ENCODE data around the gene HVCN1.
"Not testable (repeated sequence)": the region's sequence is repeated elsewhere in the genome, so short reads cannot be mapped to it uniquely, and the experiment has no call there.

The HVCN1 gene

DNA sequence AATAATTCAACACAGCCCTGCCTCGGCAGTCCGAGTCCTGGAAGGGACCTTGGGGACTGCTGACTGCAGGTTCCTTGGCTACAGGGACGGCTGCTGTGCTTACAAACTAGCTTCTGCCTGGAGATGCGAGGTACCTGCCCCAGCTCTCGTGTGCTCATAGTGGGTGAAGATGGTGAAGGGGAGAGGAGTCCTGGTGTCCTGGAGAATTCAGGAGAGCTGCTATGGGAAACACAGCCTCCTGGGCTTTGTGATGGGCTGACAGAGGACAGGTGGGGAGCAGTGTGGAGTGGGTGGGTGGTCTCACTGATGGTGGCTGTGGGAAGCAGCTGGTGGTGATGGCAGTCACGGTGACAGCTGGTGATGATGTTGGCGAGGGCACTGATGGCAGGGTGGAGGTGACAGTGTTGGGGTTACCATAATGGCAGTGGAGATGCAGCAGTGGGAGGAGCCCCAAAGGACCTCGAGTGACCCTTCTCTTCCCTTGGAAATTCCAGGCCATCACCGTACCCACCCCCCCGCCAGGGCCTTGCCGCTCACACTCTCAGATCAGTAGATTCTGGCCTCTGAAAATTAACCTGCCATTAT is 32.8 kb downstream of the HVCN1 start:
- DNase-seq (ENCODE audit: insufficient read length, low spot score) (no peak), FAIRE-seq (no peak)
- TF ChIP-seq SPI1 (IDR thresholded peaks at IDR 0.05; ENCODE audit: low read depth, low read length) = no peak
- no peak for TF ChIP-seq POLR2AphosphoS5 (IDR thresholded peaks at IDR 0.05; ENCODE audit: low read depth, low read length)

DNA sequence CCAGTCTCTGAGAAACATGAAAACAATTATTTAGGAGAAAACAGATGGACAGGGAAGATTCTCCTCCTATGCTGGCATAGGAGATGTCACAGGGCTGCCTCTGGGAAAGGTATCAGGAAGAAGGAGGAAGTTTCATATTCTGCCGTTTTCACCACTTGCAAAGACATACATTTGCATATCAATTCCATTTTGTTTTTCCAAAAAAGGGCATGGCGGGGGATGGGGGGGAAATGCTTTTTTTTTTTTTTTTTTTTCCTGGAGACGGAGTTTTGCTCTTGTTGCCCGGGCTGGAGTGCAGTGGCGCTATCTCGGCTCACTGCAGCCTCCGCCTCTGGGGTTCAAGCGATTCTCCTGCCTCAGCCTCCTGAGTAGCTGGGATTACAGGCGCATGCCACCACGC is 34.7 kb downstream of the HVCN1 start:
- not testable (repeated sequence) for FAIRE-seq; DNase-seq (ENCODE audit: insufficient read length, low spot score)

DNA sequence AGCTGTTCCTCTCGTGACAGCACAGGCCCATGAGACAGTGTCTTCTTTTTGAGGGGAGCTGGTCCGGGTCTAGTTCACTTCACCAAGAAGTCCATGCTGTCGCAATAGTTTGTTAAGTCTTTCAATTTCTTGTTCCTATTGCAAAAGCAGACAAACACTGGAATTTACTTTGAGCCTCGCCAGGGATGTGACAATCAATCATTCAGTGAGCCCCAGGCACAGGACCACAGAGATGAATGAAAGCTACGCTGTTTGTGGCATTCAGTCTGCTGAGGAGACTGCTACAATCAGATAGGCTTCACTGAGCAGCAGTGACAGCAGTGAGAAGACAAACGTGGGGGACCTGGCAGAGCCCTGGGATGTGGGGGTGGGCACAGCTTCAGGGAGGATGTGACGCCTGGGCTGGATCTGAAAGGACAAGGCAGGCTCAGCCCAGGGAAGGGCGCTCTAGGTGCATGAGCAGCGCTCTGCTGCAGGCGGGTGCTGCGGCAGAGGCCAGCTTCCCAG is 39.5 kb downstream of the HVCN1 start:
- FAIRE-seq (peak; percentile 76), DNase-seq (ENCODE audit: insufficient read length, low spot score) (no peak)
- TF ChIP-seq PAX5 (IDR thresholded peaks at IDR 0.05; ENCODE audit: insufficient read depth, low read length, severe bottlenecking) = no peak

DNA sequence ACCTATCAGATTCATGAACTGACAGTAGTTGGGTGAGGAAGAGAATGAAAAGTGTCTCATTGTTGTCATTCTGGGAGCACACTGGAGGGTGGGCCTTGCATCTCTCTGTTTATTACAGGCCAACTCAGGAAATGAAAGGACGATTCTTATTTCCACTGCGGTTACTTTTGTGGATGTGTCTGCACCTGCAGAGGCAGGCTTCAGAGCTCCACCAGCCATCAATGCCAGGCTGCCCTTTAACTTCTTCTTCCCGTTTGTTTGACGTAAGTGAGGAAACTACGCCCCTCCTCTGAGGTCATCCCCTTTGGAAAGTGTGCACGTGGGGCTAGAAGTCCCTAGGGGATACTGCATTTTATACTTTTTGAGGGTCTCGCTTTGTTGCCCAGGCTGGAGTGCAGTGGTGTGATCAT is 41.3 kb downstream of the HVCN1 start:
- peak; percentile 88 for FAIRE-seq

DNA sequence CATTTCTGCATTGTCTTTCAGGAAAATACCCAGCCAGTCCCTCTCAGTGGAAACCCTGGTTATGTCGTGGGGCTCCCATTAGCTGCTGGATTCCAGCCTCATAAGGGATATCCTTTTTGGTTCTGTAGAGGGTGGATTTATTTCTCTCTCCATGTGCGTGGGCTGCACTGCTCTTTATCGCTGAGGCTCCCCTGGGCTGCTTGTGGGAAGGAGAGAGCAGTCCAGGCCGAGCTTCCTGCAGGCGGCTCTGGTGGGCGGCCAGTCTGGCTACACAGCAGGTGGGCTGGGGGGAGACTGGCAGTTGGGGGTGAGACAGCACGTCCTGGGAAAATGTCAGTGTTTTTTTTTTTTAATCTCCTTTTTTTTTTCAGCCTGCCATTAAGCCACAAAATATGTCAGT is 47.4 kb downstream of the HVCN1 start:
- no peak for DNase-seq (ENCODE audit: insufficient read length, low spot score)
- no peak for FAIRE-seq
- TF ChIP-seq POLR2AphosphoS5 (IDR thresholded peaks at IDR 0.05; ENCODE audit: low read depth, low read length) = no peak
- TF ChIP-seq POLR2A (IDR thresholded peaks at IDR 0.05; ENCODE audit: low read depth, low read length) = no peak
- no peak for TF ChIP-seq SPI1 (IDR thresholded peaks at IDR 0.05; ENCODE audit: low read depth, low read length)
- TF ChIP-seq PAX5 (IDR thresholded peaks at IDR 0.05; ENCODE audit: insufficient read depth, low read length, severe bottlenecking) = no peak
- TF ChIP-seq POU2F2 (IDR thresholded peaks at IDR 0.05; ENCODE audit: low read depth, low read length) = no peak
- TF ChIP-seq TAF1 (IDR thresholded peaks at IDR 0.05; ENCODE audit: low read depth, low read length) = no peak

More for the DNA sequence above, 41.3 kb downstream of the HVCN1 start:
- TF ChIP-seq POU2F2 (IDR thresholded peaks at IDR 0.05; ENCODE audit: low read depth, low read length) = no peak
- TF ChIP-seq SPI1 (IDR thresholded peaks at IDR 0.05; ENCODE audit: low read depth, low read length) = 0 out of 2 replicates have a peak, but pooled peaks have one; percentile 1
- no peak for TF ChIP-seq TAF1 (IDR thresholded peaks at IDR 0.05; ENCODE audit: low read depth, low read length)
- DNase-seq (ENCODE audit: insufficient read length, low spot score) = no peak

DNA sequence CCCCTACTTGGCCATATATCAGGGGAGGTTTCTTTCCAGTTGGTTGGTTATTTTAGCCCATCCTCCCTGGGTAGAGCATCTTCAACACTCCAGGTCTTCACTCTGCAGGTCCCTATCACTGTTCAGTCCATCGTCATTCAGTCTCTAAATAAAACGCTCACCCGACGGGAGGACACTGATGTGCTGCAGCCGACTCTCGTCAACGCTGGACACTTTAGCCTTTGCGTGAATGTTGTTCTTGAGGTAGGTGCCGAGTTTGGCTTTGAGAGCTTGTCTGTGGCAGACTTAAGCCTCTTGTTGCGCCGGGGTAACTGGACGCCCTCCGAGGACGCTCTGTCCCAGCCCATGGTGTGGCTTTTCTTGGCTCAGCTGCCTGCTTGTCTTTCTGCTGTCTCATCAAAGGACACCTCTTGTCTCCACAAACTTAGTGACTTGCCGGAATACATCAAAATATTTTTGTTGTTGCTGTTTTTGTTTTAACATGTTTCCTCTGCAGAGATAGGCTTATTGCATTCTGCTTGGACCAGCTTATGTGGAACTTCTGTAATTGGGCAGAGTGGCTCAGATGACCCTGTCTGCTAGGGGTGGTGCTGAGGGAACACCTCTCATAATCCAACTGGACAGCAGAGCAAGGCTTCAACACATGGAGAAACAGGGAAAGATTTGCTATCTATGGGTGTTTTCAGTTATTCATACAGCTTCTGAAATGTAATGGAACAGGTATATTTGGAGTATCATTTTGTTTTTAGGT is 48.5 kb downstream of the HVCN1 start:
- TF ChIP-seq SPI1 (IDR thresholded peaks at IDR 0.05; ENCODE audit: low read depth, low read length) (no peak), POLR2AphosphoS5 (IDR thresholded peaks at IDR 0.05; ENCODE audit: low read depth, low read length) (no peak), PAX5 (IDR thresholded peaks at IDR 0.05; ENCODE audit: insufficient read depth, low read length, severe bottlenecking) (no peak), POLR2A (IDR thresholded peaks at IDR 0.05; ENCODE audit: low read depth, low read length) (no peak), POU2F2 (IDR thresholded peaks at IDR 0.05; ENCODE audit: low read depth, low read length) (no peak), TAF1 (IDR thresholded peaks at IDR 0.05; ENCODE audit: low read depth, low read length) (no peak)
- peak; percentile 80 for FAIRE-seq

DNA sequence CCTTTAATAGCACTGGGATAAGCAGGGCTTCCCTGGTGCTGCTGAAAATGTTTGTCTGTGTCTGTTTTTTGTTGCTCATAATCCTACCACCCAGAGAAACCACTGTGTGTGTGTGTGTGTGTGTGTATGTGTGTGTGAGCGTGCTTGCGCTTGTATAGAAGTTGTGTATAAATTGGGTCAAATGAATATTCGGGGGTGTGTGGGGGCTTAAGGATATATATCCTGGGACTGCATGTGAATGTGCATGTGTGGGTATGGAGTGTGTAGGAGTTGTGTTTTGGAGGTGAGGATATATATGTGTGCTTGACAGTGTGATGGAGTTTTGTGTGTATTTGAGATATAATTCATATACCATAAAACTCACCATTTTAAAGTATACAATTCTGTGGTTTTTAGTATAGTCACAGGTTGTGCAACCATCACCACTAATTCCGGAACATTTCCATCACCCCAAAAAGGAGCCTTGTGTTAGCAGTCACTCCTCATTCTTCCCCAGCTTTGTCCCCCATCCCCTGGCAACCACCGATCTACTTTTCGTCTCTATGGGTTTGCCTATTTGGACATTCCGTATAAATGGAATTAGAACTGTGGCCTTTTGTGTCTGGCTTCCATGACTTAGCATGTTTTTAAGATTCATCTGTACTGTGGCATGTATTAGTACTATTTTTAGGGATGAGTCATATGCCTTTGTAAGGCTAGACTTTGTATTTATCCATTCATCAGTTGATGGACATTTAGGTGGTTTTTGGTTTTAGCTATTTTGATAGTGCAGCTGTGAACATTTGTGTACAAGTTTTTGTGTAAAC is 49.4 kb downstream of the HVCN1 start:
- TF ChIP-seq PAX5 (IDR thresholded peaks at IDR 0.05; ENCODE audit: insufficient read depth, low read length, severe bottlenecking) (no peak), POLR2AphosphoS5 (IDR thresholded peaks at IDR 0.05; ENCODE audit: low read depth, low read length) (no peak)
- FAIRE-seq = no peak
- no peak for DNase-seq (ENCODE audit: insufficient read length, low spot score)

More for the DNA sequence above, 48.5 kb downstream of the HVCN1 start:
- no peak for DNase-seq (ENCODE audit: insufficient read length, low spot score)

DNA sequence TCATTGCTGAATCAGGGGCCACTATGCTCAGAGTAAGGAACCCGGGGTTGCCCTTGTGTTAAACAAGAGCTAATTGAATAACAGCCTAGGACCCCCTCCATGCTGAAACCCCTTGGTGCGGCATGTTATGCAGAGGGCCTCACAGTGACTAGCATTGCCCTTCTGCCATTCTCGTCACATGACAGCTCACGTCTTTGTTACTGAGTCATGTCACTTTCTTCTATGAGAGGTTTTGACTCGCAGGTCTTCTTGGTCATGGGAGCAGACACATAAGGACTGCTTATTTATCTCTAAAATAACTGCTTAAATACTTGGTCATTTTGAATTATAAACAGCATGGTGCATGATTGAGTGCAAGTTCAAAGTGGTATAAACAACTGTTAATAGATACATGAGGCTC is 50.1 kb downstream of the HVCN1 start:
- DNase-seq (ENCODE audit: insufficient read length, low spot score) (no peak), FAIRE-seq (peak; percentile 20)
- TF ChIP-seq SPI1 (IDR thresholded peaks at IDR 0.05; ENCODE audit: low read depth, low read length) (no peak), TAF1 (IDR thresholded peaks at IDR 0.05; ENCODE audit: low read depth, low read length) (no peak), POU2F2 (IDR thresholded peaks at IDR 0.05; ENCODE audit: low read depth, low read length) (no peak), POLR2AphosphoS5 (IDR thresholded peaks at IDR 0.05; ENCODE audit: low read depth, low read length) (no peak), POLR2A (IDR thresholded peaks at IDR 0.05; ENCODE audit: low read depth, low read length) (no peak), PAX5 (IDR thresholded peaks at IDR 0.05; ENCODE audit: insufficient read depth, low read length, severe bottlenecking) (no peak)

DNA sequence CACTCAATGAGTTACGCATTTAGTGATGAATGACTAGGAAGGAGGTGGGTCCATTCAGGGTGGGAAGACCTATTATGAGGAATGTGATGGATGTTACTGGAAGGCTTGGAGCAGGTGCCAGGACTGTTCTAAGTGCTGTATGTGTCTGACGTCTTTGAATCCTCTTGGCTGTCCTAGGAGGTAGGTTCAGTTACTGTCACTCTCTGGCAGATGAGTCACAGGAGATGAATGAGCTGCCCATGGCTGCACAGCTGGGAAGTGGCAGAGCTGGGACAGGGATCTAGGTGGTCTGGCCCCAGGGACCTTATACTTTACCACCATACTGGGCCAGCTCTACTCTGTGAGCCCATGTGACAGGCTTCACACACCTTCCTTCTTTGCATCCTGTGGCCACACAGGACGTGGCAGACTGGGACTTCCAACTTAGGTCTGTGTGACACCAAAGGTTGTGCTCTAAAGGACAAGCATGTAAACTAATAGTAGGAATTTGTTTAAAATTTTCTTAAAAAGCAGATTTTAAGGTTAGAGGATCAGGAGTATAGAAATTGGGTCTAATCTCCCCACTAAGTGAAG is 51.0 kb downstream of the HVCN1 start:
- DNase-seq (ENCODE audit: insufficient read length, low spot score) = no peak
- FAIRE-seq = peak; percentile 57
- TF ChIP-seq POLR2A (IDR thresholded peaks at IDR 0.05; ENCODE audit: low read depth, low read length) = no peak
- TF ChIP-seq POLR2AphosphoS5 (IDR thresholded peaks at IDR 0.05; ENCODE audit: low read depth, low read length) = no peak
- no peak for TF ChIP-seq SPI1 (IDR thresholded peaks at IDR 0.05; ENCODE audit: low read depth, low read length)
- TF ChIP-seq POU2F2 (IDR thresholded peaks at IDR 0.05; ENCODE audit: low read depth, low read length) = no peak
- TF ChIP-seq PAX5 (IDR thresholded peaks at IDR 0.05; ENCODE audit: insufficient read depth, low read length, severe bottlenecking) = no peak
- no peak for TF ChIP-seq TAF1 (IDR thresholded peaks at IDR 0.05; ENCODE audit: low read depth, low read length)

DNA sequence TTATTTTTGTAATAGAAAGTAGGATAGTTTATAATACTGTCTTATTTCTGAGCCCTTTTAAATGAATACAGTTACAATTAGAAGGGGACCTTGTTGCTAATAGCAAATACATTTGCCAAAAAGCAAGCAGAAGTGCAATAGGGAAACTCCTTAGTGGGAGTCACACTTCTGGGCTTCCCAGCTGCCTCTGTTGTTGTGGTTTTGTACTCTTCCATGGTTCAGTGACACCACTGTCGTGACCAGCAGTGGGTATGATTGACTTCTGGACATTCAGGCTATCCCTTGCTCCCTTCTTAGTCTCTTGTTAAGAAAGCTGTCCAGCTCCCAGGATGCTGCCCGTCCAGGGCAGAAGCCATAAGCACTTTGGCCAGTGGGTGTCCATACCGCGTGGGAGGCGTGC is 52.4 kb downstream of the HVCN1 start:
- TF ChIP-seq POLR2AphosphoS5 (IDR thresholded peaks at IDR 0.05; ENCODE audit: low read depth, low read length) (no peak), SPI1 (IDR thresholded peaks at IDR 0.05; ENCODE audit: low read depth, low read length) (peak; percentile 51), TAF1 (IDR thresholded peaks at IDR 0.05; ENCODE audit: low read depth, low read length) (no peak), POLR2A (IDR thresholded peaks at IDR 0.05; ENCODE audit: low read depth, low read length) (no peak), PAX5 (IDR thresholded peaks at IDR 0.05; ENCODE audit: insufficient read depth, low read length, severe bottlenecking) (peak; percentile 91)
- DNase-seq (ENCODE audit: insufficient read length, low spot score) (no peak), FAIRE-seq (peak; percentile 9)
